HepG2 (cell line): ENCODE results near the gene SLC5A5. TPM values are rescaled to one million over a fixed set of nuclear protein-coding genes. Genes with fewer than 3 reads are reported as not detected.

ENCODE experiments used
- AKAP8 ChIP-seq: sonication (generic); formaldehyde crosslinking; IDR thresholded peaks from 2 replicates; pipeline ENCODE4 v1.5.1; 2020; ENCODE audit warnings: mild to moderate bottlenecking, missing genetic modification reagents
- BRD4 ChIP-seq: sonication (generic); formaldehyde crosslinking; IDR thresholded peaks from 2 replicates; pipeline ENCODE4 v1.4.0; 2020; ENCODE audit warnings: missing genetic modification reagents
- ELF3 ChIP-seq: IDR thresholded peaks from 2 replicates; pipeline ENCODE4 v1.6.1; 2016; ENCODE audit warnings: missing genetic modification reagents, missing compliant biosample characterization
- FOXO1 ChIP-seq: sonication (generic); formaldehyde crosslinking; IDR thresholded peaks from 2 replicates; pipeline ENCODE4 v1.4.0; 2020; ENCODE audit warnings: missing genetic modification reagents
- GATAD2A ChIP-seq: IDR thresholded peaks from 2 replicates; pipeline ENCODE4 v1.6.1; 2016
- HNRNPLL ChIP-seq: fragments of 200-400 bp; formaldehyde crosslinking; IDR thresholded peaks from 2 replicates; pipeline ENCODE4 v1.6.1; 2017; ENCODE audit warnings: mild to moderate bottlenecking, low read depth, low read length; ENCODE audit not compliant: poor library complexity, severe bottlenecking
- KAT8 ChIP-seq: IDR thresholded peaks from 2 replicates; pipeline ENCODE4 v1.6.1; 2016; ENCODE audit warnings: missing genetic modification reagents, missing compliant biosample characterization
- MAZ ChIP-seq, 2 experiments: sonication (generic) in 1 of 2; formaldehyde crosslinking in 1 of 2; IDR thresholded peaks; 2 replicates each; pipeline versions ENCODE4 v1.5.0 to v1.6.1; 2012 to 2020; ENCODE audit warnings: low read depth in 2 of 2, mild to moderate bottlenecking in 2 of 2, borderline replicate concordance in 1 of 2, improper control_type of control experiment in 1 of 2, low read length in 1 of 2, missing genetic modification reagents in 1 of 2, moderate library complexity in 1 of 2
- MED1 ChIP-seq: sonication (generic); formaldehyde crosslinking; IDR thresholded peaks from 2 replicates; pipeline ENCODE4 v1.4.0; 2020; ENCODE audit warnings: missing genetic modification reagents
- MEIS1 ChIP-seq: sonication (generic); formaldehyde crosslinking; IDR thresholded peaks from 2 replicates; pipeline ENCODE4 v1.9.0; 2021; ENCODE audit warnings: mild to moderate bottlenecking, missing genetic modification reagents, moderate library complexity, borderline replicate concordance
- SALL2 ChIP-seq: sonication (generic); formaldehyde crosslinking; IDR thresholded peaks from 2 replicates; pipeline ENCODE4 v1.8.1; 2023; ENCODE audit warnings: mild to moderate bottlenecking, missing genetic modification reagents, inconsistent platforms
- SP4 ChIP-seq: sonication (generic); formaldehyde crosslinking; IDR thresholded peaks from 2 replicates; pipeline ENCODE4 v1.8.1; 2023; ENCODE audit warnings: mild to moderate bottlenecking, missing genetic modification reagents
- STAG1 ChIP-seq: sonication (generic); formaldehyde crosslinking; IDR thresholded peaks from 2 replicates; pipeline ENCODE4 v1.4.0; 2020; ENCODE audit warnings: missing genetic modification reagents
- TFDP2 ChIP-seq: sonication (generic); formaldehyde crosslinking; IDR thresholded peaks from 2 replicates; pipeline ENCODE4 v1.4.0; 2020; ENCODE audit warnings: missing genetic modification reagents
- ZBED4 ChIP-seq: sonication (generic); formaldehyde crosslinking; IDR thresholded peaks from 2 replicates; pipeline ENCODE4 v1.4.0; 2020; ENCODE audit warnings: missing genetic modification reagents, borderline replicate concordance
- ZBTB38 ChIP-seq: sonication (generic); formaldehyde crosslinking; IDR thresholded peaks from 2 replicates; pipeline ENCODE4 v1.5.1; 2020; ENCODE audit warnings: mild to moderate bottlenecking, missing genetic modification reagents
- ZMAT3 ChIP-seq: sonication (generic); formaldehyde crosslinking; conservative IDR thresholded peaks from 2 replicates; pipeline ENCODE4 v1.7.0; 2021; ENCODE audit warnings: missing genetic modification reagents
- ZMYM3 ChIP-seq: sonication (generic); formaldehyde crosslinking; IDR thresholded peaks from 2 replicates; pipeline ENCODE4 v1.5.1; 2020; ENCODE audit warnings: mild to moderate bottlenecking, missing genetic modification reagents
- ZNF296 ChIP-seq: sonication (generic); formaldehyde crosslinking; conservative IDR thresholded peaks from 2 replicates; pipeline ENCODE4 v1.5.0; 2020; ENCODE audit warnings: mild to moderate bottlenecking, missing genetic modification reagents
- ZNF331 ChIP-seq: sonication (generic); formaldehyde crosslinking; IDR thresholded peaks from 2 replicates; pipeline ENCODE4 v1.4.0; 2020; ENCODE audit warnings: missing genetic modification reagents
- ZNF362 ChIP-seq: sonication (generic); formaldehyde crosslinking; IDR thresholded peaks from 2 replicates; pipeline ENCODE4 v1.4.0; 2020; ENCODE audit warnings: missing genetic modification reagents, mild to moderate bottlenecking, borderline replicate concordance
- ZNF564 ChIP-seq: sonication (generic); formaldehyde crosslinking; IDR thresholded peaks from 2 replicates; pipeline ENCODE4 v1.8.1; 2023; ENCODE audit warnings: mild to moderate bottlenecking, missing genetic modification reagents
- ZNF607 ChIP-seq: sonication (generic); formaldehyde crosslinking; IDR thresholded peaks from 2 replicates; pipeline ENCODE4 v1.5.1; 2020; ENCODE audit warnings: missing genetic modification reagents, mild to moderate bottlenecking, borderline replicate concordance
- ZNF7 ChIP-seq: IDR thresholded peaks from 2 replicates; pipeline ENCODE4 v1.6.1; 2016; ENCODE audit warnings: missing biosample characterization, missing genetic modification reagents
- polyA plus RNA-seq, 8 experiments: library from polyadenylated mRNA; depleted of rRNA in 3 of 8; stranded (reverse) in 7 of 8; unstranded in 1 of 8; fragments of >200 nt; fragmentation: Illumina TruSeq in 4 of 8; extraction: Trizol in 4 of 8; gene quantifications; 2 replicates each; pipeline versions ENCODE4 v1.2.1 to v1.2.3, GENCODE V29; 2011 to 2016; ENCODE audit warnings: low read depth in 4 of 8, missing spikeins in 1 of 8, mixed read lengths in 1 of 8; ENCODE audit not compliant: insufficient read depth in 1 of 8
- total RNA-seq, 5 experiments: library from RNA; depleted of rRNA; stranded (reverse); fragments of >200 nt; fragmentation: Illumina TruSeq; extraction: Trizol; gene quantifications; 2 replicates each; pipeline ENCODE4 v1.2.3, GENCODE V29; 2016; ENCODE audit warnings: low read depth in 1 of 5

Gene SLC5A5
- total and polyA plus RNA-seq, 2 of the 13 experiments (the other 11 are each of a cell fraction or from before 2014, with no cell fraction given) = not detected

DNA sequence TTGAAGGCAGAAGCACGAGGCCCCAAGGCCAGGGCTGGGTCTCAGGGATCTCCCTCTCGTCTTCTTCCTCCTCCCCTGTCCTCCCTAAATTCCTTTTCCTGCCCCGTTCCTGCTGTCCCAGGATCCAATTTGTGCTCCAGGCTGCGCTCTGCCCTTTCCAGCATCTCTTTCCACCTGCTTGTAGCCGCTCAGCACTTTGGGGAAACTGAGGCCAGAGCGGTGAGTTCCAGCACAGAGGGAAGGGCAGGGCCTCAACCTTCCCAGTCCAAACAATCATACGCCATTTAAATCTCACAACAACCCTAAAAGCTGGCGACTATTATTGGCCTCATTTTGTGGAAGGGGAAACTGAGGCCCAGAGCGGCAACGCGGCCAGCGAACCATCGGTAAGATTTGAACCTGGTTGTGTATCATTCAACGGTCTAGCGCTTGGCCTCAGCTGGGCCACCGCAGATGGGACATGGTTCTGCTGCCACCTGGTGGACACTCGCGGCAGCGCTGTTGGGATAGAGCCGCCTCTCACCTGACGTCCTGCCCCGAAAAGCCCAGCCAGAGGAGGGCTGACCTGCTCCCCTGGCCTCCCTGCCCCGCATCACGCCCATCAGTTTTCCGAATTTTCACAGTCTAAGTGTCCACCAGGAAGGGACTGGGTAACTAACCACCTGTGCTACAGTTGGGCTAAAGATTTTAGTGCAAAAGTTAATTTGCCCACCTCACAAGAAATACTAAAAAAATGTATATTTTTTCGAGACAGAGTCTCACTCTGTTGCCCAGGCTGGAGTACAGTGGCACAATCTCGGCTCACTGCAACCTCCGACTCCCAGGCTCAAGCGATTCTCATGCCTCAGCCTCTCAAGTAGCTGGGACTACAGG lies 16.2 kb upstream of the SLC5A5 start (continued):
- TF ChIP-seq ZBED4 (CRISPR knock-in tag) = 0 out of 2 replicates have a peak, but pooled peaks have one; percentile 44
- peak; percentile 39; the same call in 1 of the 2 replicates for TF ChIP-seq FOXO1 (CRISPR knock-in tag)
- peak; percentile 67; the same call in 1 of the 2 replicates for TF ChIP-seq ZBTB38 (CRISPR knock-in tag)
- TF ChIP-seq ELF3 (CRISPR knock-in tag) = 0 out of 2 replicates have a peak, but pooled peaks have one; percentile 23
- peak; percentile 17; the same call in 1 of the 2 replicates for TF ChIP-seq ZNF331 (CRISPR knock-in tag)
- no peak for TF ChIP-seq MAZ (IDR thresholded peaks at IDR 0.05; ENCODE audit: borderline replicate concordance, low read depth, low read length)
- 0 out of 2 replicates have a peak, but pooled peaks have one; percentile 43 for TF ChIP-seq MAZ (CRISPR knock-in tag; IDR thresholded peaks at IDR 0.05; ENCODE audit: low read depth)
- 0 out of 2 replicates have a peak, but pooled peaks have one; percentile 41 for TF ChIP-seq MEIS1 (CRISPR knock-in tag)
- TF ChIP-seq HNRNPLL = no peak
- peak; percentile 42; the same call in 1 of the 2 replicates for TF ChIP-seq MED1 (CRISPR knock-in tag)
- no peak for TF ChIP-seq SP4
- TF ChIP-seq TFDP2 = no peak
- TF ChIP-seq ZNF296 (CRISPR knock-in tag) = no peak
- peak; percentile 48; the same call in 1 of the 2 replicates for TF ChIP-seq ZNF362 (CRISPR knock-in tag)
- TF ChIP-seq GATAD2A = peak; percentile 37; the same call in 1 of the 2 replicates
- TF ChIP-seq ZNF7 (CRISPR knock-in tag) = no peak
- TF ChIP-seq SALL2 (CRISPR knock-in tag) = peak; percentile 82
- TF ChIP-seq ZMAT3 = no peak
- 0 out of 2 replicates have a peak, but pooled peaks have one; percentile 35 for TF ChIP-seq KAT8 (CRISPR knock-in tag)
- TF ChIP-seq ZNF564 = no peak
- TF ChIP-seq ZNF607 (CRISPR knock-in tag) = no peak
- peak; percentile 66 for TF ChIP-seq ZMYM3 (CRISPR knock-in tag)
- TF ChIP-seq AKAP8 (CRISPR knock-in tag) = peak; percentile 74; the same call in 1 of the 2 replicates
- peak; percentile 98 for TF ChIP-seq STAG1 (CRISPR knock-in tag)
- TF ChIP-seq BRD4 (CRISPR knock-in tag) = no peak
